GM23338 (cell line): ENCODE data around the gene MLPH. TPM values are rescaled to one million over a fixed set of nuclear protein-coding genes. Genes with fewer than 3 reads are reported as not detected.

Experiments
- ATAC-seq: fragments of 200-7000 bp; cut with Tn5 transposase; 3 replicates; pipeline ENCODE4 v1.9.1; 2020
- DNase-seq: peaks from one replicate; pipeline ENCODE4 v3.0.0-alpha.2; 2015; ENCODE audit warnings: low spot score
- H2AFZ ChIP-seq: fragments of 200-600 bp; sonication (generic); 2 replicates; pipeline ENCODE4 v1.8.0; 2016; ENCODE audit warnings: antibody characterized with exemption, mild to moderate bottlenecking, moderate library complexity
- H3F3A ChIP-seq: fragments of 200-600 bp; sonication (generic); replicated peaks from 2 replicates; pipeline ENCODE4 v1.8.0; 2017; ENCODE audit warnings: antibody characterized with exemption, mixed run types, low read depth
- H3K27ac ChIP-seq: fragments of 200-600 bp; sonication (generic); 2 replicates; pipeline ENCODE4 v1.6.1; 2016; ENCODE audit warnings: low read depth
- H3K27me3 ChIP-seq: fragments of 200-600 bp; sonication (generic); 2 replicates; pipeline ENCODE4 v1.8.0; 2016; ENCODE audit warnings: mild to moderate bottlenecking, mixed run types, moderate library complexity; ENCODE audit not compliant: insufficient read depth
- H3K36me3 ChIP-seq: fragments of 200-600 bp; sonication (generic); 2 replicates; pipeline ENCODE4 v1.8.0; 2016; ENCODE audit warnings: mild to moderate bottlenecking; ENCODE audit not compliant: insufficient read depth
- H3K4me1 ChIP-seq: fragments of 200-600 bp; sonication (generic); 2 replicates; pipeline ENCODE4 v1.8.0; 2016; ENCODE audit warnings: mild to moderate bottlenecking, moderate library complexity; ENCODE audit not compliant: insufficient read depth
- H3K4me2 ChIP-seq: fragments of 200-600 bp; sonication (generic); 2 replicates; pipeline ENCODE4 v1.7.1; 2017; ENCODE audit warnings: mixed run types
- H3K4me3 ChIP-seq: fragments of 200-600 bp; sonication (generic); 2 replicates; pipeline ENCODE4 v1.6.1; 2016; ENCODE audit warnings: mixed run types
- H3K79me2 ChIP-seq: fragments of 200-600 bp; sonication (generic); replicated peaks from 2 replicates; pipeline ENCODE4 v1.8.0; 2017; ENCODE audit warnings: mild to moderate bottlenecking; ENCODE audit not compliant: insufficient read depth
- H3K9me2 ChIP-seq: fragments of 200-600 bp; sonication (generic); 2 replicates; pipeline ENCODE4 v1.8.0; 2017; ENCODE audit not compliant: insufficient read depth
- H4K20me1 ChIP-seq: fragments of 200-600 bp; sonication (generic); replicated peaks from 2 replicates; pipeline ENCODE4 v1.8.0; 2017; ENCODE audit warnings: mild to moderate bottlenecking; ENCODE audit not compliant: insufficient read depth
- H3K27ac Mint-ChIP-seq: 2 replicates; pipeline ENCODE4 v1.8.0; 2020; ENCODE audit warnings: inconsistent platforms, mild to moderate bottlenecking, moderate library complexity, mixed read lengths
- H3K27me3 Mint-ChIP-seq: 3 replicates; pipeline ENCODE4 v1.8.0; 2022; ENCODE audit warnings: low read depth, mild to moderate bottlenecking, moderate library complexity, mixed read lengths, inconsistent platforms; ENCODE audit not compliant: insufficient read depth, poor library complexity
- H3K36me3 Mint-ChIP-seq: 3 replicates; pipeline ENCODE4 v1.8.0; 2021; ENCODE audit warnings: low read depth, mild to moderate bottlenecking, inconsistent platforms, moderate library complexity, mixed read lengths
- H3K4me1 Mint-ChIP-seq: 3 replicates; pipeline ENCODE4 v1.8.0; 2020; ENCODE audit warnings: mild to moderate bottlenecking, inconsistent platforms, mixed read lengths
- H3K4me3 Mint-ChIP-seq: 3 replicates; pipeline ENCODE4 v1.8.0; 2021; ENCODE audit warnings: moderate library complexity, mild to moderate bottlenecking, inconsistent platforms, mixed read lengths
- H3K9me3 Mint-ChIP-seq: 3 replicates; pipeline ENCODE4 v1.8.0; 2020; ENCODE audit warnings: moderate library complexity, mild to moderate bottlenecking, inconsistent platforms, mixed read lengths
- CREB1 ChIP-seq: fragments of 250-450 bp; sonication (Bioruptor Pico); IDR thresholded peaks from 2 replicates; pipeline ENCODE4 v1.5.0; 2020; ENCODE audit warnings: low read depth, mild to moderate bottlenecking, moderate library complexity
- CTCF ChIP-seq, 2 experiments: fragments of 200-600 bp in 1 of 2; sonication (generic) in 1 of 2; conservative IDR thresholded peaks; 2 replicates each; pipeline versions ENCODE4 v1.5.1 to v1.6.1; 2016 to 2017; ENCODE audit warnings: antibody characterized with exemption in 2 of 2, low read depth in 2 of 2, mild to moderate bottlenecking in 2 of 2, moderate library complexity in 1 of 2
- EZH2 ChIP-seq: fragments of 200-600 bp; sonication (generic); IDR thresholded peaks from one replicate; pipeline ENCODE4 v1.8.0; 2017; ENCODE audit warnings: antibody characterized with exemption, mild to moderate bottlenecking, low read depth; ENCODE audit not compliant: unreplicated experiment
- EZH2phosphoT487 ChIP-seq: fragments of 200-600 bp; sonication (generic); IDR thresholded peaks from one replicate; pipeline ENCODE4 v1.8.1; 2018; ENCODE audit warnings: antibody characterized with exemption; ENCODE audit not compliant: unreplicated experiment
- NANOG ChIP-seq: IDR thresholded peaks from 2 replicates; pipeline ENCODE4 v1.6.1; 2016; ENCODE audit warnings: antibody characterized with exemption, borderline replicate concordance
- REST ChIP-seq: IDR thresholded peaks from one replicate; pipeline ENCODE4 v1.6.1; 2018; ENCODE audit warnings: antibody characterized with exemption; ENCODE audit not compliant: unreplicated experiment
- ZNF462 ChIP-seq: fragments of 250-450 bp; sonication (Bioruptor Pico); IDR thresholded peaks from 2 replicates; pipeline ENCODE4 v1.5.0; 2020; ENCODE audit warnings: mild to moderate bottlenecking, moderate library complexity
- polyA plus RNA-seq: library from polyadenylated mRNA; unstranded; fragments of >200 nt; fragmentation: Nextera tagmentation; extraction: Ambion mirVana; gene quantifications from 2 replicates; pipeline ENCODE4 v1.2.1, GENCODE V29; 2016
- total RNA-seq: library from RNA; depleted of rRNA; stranded (reverse); fragments of >200 nt; shearing (Covaris generic); gene quantifications from 2 replicates; pipeline ENCODE4 v1.2.3, GENCODE V29; 2014

MLPH gene
- total and polyA plus RNA-seq, 2 experiments from 2014 or later: 13.6 to 16.5 TPM

GRCh38 chr2:237471438-237472186, 15.4 kb upstream of the MLPH start:
- Histone ChIP-seq H3K27ac (no peak overlapping the region), H3K9me2 (no peaks in the 10 kb centered on the region), H3K4me1 (peaks cover 3% of the 10 kb centered on the region; the same call in 1 of the 2 replicates), H3F3A (no peaks in the 10 kb centered on the region), H3K4me3 (no peak overlapping the region), H4K20me1 (no peaks in the 10 kb centered on the region), H3K4me2 (0 out of 2 replicates have a peak overlapping the region, but pooled peaks have one; percentile 57), H3K79me2 (no peaks in the 10 kb centered on the region), H2AFZ (peak overlapping the region; percentile 92; the same call in 1 of the 2 replicates), H3K27me3 (peaks cover 8% of the 10 kb centered on the region), H3K36me3 (no peaks in the 10 kb centered on the region)
- H3K4me1 Mint-ChIP-seq: peaks cover 9% of the 10 kb centered on the region
- no peaks in the 10 kb centered on the region for H3K36me3 Mint-ChIP-seq
- H3K27ac Mint-ChIP-seq: no peak overlapping the region
- DNase-seq: peak; percentile 87
- peaks cover 11% of the 10 kb centered on the region for H3K27me3 Mint-ChIP-seq
- H3K4me3 Mint-ChIP-seq: no peak overlapping the region
- no peaks in the 10 kb centered on the region for H3K9me3 Mint-ChIP-seq
- ATAC-seq: peak; percentile 68
- TF ChIP-seq EZH2phosphoT487 (no peak), CTCF (conservative IDR thresholded peaks at IDR 0.05; ENCODE audit: low read depth in 2 of 2) (peak; percentile 76 to 94)

GRCh38 chr2:237472187-237472712, 14.8 kb upstream of the MLPH start:
- Mint-ChIP-seq H3K4me3 (no peak overlapping the region), H3K9me3 (no peaks in the 10 kb centered on the region), H3K27me3 (peaks cover 11% of the 10 kb centered on the region), H3K36me3 (no peaks in the 10 kb centered on the region), H3K4me1 (peaks cover 9% of the 10 kb centered on the region), H3K27ac (no peak overlapping the region)
- Histone ChIP-seq H3K4me3 (no peak overlapping the region), H3K27me3 (peaks cover 14% of the 10 kb centered on the region), H3K9me2 (no peaks in the 10 kb centered on the region), H3K27ac (no peak overlapping the region), H3K79me2 (no peaks in the 10 kb centered on the region), H4K20me1 (no peaks in the 10 kb centered on the region), H3K36me3 (no peaks in the 10 kb centered on the region), H2AFZ (no peak overlapping the region), H3K4me1 (peaks cover 3% of the 10 kb centered on the region; the same call in 1 of the 2 replicates), H3F3A (no peaks in the 10 kb centered on the region), H3K4me2 (no peak overlapping the region)
- no peak for DNase-seq
- no peak for ATAC-seq
- TF ChIP-seq REST: no peak
- no peak for TF ChIP-seq CREB1 (CRISPR knock-in tag)
- TF ChIP-seq NANOG: no peak
- no peak for TF ChIP-seq EZH2
- TF ChIP-seq ZNF462 (CRISPR knock-in tag): no peak
